Stromal cell of bone marrow (primary cell): Measurements from ENCODE around the gene SLC25A21.
"Not testable (repeated sequence)": the region's sequence is repeated elsewhere in the genome, so short reads cannot be mapped to it uniquely, and the experiment has no call there.

Source experiments
- DNase-seq: peaks from one replicate; pipeline ENCODE4 v3.0.0-alpha.2; 2012; ENCODE audit warnings: low read depth

SLC25A21 gene

GRCh38 chr14:36986407-36986806 lies 186.0 kb downstream of the SLC25A21 start:
- no peak for DNase-seq

DNA sequence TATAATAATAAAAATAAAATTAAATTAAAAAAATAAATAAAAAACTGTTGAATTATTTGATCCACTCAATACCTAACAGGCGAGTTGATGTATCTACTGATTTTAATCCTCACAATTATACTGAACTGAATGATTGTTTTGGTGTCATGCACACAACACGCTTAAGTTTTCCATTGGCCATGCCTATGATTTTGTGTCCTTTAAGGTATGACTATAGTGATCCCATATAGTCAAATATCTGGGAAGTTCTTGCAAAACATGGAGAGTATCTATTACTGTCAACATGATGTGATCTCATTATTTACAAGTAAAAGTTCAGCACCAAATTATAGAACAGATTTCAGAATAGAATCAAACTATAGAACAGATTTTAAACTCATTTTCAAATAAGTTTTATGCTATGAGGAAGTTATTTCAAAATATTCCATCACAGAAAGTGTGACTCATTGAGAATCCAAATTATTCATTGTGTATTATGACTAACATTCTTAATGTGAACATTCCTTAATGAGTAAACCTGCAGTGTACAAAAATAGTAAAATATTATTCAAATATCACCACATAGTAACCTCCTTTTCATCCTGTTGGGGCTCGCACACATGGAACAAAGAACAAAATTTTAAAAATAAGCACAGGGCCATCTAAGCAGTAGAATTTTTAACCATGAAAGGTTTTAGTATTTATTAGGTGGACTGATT lies 190.4 kb downstream of the SLC25A21 start:
- DNase-seq = peak; percentile 53

- DNase-seq = not testable (repeated sequence)
These were observed 192.0 kb downstream of the SLC25A21 start for GRCh38 chr14:36980413-36980812.

DNA sequence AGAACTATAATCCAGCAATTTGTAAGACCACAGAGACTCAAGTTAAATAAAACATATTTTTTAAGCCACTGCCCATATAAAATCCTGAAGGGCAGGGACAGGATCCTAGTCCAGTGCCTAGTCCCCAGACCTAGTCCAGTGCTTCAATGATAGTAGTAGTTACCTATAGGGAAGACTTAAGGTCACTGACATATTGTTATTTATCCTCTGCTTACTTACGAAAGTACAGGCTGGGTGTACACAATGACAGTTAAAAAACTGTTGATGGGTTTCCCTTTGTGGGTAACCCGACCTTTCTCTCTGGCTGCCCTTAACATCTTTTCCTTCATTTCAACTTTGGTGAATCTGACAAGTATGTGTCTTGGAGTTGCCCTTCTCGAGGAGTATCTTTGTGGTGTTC lies 192.5 kb downstream of the SLC25A21 start:
- no peak for DNase-seq

- DNase-seq = peak; percentile 20
These were observed 195.8 kb downstream of the SLC25A21 start for GRCh38 chr14:36976571-36977023.

- no peak for DNase-seq
These were observed 196.6 kb downstream of the SLC25A21 start for GRCh38 chr14:36975834-36976233.

DNA sequence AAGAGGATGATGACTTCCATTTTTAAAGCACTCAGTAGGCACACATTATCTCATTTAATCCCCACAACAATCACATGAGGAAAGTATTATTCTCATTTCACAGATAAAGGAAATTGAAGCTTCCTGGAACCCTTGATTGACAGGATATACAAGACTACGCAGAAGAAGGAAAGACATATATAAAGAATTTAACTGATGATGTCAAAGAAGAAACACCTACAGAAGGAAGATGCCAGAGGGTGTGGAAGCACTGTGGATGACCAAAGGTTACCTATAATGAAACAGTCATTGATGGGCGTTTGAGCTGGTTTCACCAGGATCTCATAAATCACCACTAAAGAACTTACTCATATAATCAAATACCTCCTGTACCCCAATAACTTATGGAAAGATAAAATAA lies 197.4 kb downstream of the SLC25A21 start:
- DNase-seq = no peak

GRCh38 chr14:36973806-36974442 lies 198.5 kb downstream of the SLC25A21 start:
- DNase-seq = peak; percentile 62

DNA sequence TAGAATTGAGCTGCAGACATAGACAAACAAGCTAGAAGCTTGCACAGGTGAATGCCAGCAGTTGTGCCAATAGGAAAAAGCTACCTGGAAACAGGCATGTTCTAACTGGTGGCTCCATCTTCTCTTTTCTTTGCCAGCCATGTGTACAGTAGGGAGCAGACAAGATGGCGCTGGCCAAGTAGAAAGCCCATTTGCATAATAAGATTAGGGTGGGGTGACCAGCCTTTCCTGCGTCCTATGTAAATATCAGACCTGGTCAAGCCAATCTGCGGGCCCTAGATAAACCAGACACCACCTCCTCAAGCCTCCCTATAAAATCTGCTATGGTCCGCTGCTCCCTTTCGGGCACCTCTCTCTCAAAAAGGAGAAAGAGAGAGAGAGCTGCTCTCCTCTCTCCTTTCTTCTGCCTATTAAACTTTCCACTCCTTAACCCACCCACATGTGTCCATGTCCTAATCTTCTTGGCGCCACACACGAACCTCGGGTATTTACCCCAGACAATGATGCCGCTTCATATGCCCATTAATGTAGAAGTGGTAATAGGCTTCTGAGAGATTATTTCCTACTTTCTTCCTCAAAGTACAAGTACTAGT lies 201.0 kb downstream of the SLC25A21 start:
- DNase-seq = no peak

- DNase-seq = no peak
These were observed 204.4 kb downstream of the SLC25A21 start for GRCh38 chr14:36967892-36968555.

- no peak for DNase-seq
These were observed 216.4 kb downstream of the SLC25A21 start for GRCh38 chr14:36955967-36956366.

- no peak for DNase-seq
These were observed 217.0 kb downstream of the SLC25A21 start for GRCh38 chr14:36955376-36955775.

GRCh38 chr14:36952689-36953088 lies 219.7 kb downstream of the SLC25A21 start:
- peak; percentile 45 for DNase-seq

GRCh38 chr14:36951380-36951911 lies 221.0 kb downstream of the SLC25A21 start:
- no peak for DNase-seq

GRCh38 chr14:36950812-36951211 lies 221.6 kb downstream of the SLC25A21 start:
- no peak for DNase-seq

- DNase-seq = no peak
These were observed 223.0 kb downstream of the SLC25A21 start for GRCh38 chr14:36949371-36949770.

GRCh38 chr14:36948157-36948859 lies 224.1 kb downstream of the SLC25A21 start:
- no peak for DNase-seq

DNA sequence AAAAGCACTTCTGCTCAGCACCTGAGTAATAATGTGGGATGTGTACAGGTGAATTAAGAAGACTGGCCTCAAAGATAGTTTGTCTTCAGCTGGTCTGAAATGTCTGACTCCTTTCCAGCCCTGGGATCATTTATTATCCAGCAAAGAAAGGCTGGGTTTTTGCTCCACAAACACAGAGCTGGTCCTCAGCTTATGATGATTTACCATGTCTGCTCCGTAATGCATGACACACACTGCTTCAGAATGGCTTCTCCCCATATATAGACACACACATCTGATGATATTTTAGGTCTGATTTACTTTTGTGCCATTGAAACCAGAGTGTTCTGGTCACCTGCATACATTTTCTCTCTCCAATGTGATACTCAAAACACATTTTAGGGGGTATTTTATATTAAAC lies 225.0 kb downstream of the SLC25A21 start:
- no peak for DNase-seq

DNA sequence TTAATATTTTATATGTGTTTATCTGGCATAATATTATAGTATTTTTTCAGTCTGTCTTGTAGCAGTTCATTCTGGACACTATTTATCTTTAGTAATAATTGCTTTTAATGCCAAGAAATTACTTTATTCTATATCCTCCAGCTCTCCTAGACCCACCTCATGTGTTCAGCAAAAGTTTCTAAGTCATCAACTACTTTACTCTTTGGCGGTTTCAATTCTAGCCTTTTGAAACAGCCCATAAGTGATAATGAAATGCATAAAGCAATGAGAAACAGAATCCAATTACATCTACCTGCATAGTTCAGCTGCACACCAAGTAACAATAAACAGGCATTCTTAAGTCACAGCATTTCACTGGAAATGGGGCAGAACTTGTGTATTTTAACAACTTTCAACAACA lies 225.5 kb downstream of the SLC25A21 start:
- no peak for DNase-seq

DNA sequence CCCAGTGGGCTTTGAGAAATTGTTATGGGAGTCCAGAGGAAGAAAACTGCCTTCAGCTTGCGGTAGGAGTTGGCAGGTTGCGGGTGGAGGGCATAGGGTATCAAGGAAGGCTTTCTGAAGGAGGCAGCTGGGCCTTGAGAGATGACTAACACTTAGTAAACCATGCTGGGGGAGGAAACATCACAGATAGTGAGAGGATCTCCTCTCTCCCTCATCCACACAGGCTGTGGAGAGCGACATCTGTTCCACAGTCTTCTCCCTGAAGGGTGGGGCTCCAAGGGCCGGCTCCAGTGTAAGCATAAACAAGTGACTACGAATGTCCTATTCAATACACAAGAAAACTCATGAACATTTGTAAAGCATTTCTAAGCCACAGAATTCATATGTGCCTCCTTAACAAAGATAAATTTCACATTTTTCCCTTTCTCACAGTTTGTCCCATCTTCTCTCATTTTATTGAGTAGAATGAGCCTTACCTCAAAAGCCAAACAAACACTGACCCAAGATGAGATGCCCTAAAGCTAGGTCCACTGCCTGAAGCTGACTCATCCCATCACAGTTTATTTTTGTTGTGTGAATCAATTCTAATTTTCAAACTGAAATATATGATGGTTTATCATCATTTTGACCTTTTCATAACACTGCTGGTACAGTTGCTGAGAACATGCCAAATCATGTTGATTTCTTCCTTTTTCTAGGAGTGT lies 227.9 kb downstream of the SLC25A21 start:
- no peak for DNase-seq

DNA sequence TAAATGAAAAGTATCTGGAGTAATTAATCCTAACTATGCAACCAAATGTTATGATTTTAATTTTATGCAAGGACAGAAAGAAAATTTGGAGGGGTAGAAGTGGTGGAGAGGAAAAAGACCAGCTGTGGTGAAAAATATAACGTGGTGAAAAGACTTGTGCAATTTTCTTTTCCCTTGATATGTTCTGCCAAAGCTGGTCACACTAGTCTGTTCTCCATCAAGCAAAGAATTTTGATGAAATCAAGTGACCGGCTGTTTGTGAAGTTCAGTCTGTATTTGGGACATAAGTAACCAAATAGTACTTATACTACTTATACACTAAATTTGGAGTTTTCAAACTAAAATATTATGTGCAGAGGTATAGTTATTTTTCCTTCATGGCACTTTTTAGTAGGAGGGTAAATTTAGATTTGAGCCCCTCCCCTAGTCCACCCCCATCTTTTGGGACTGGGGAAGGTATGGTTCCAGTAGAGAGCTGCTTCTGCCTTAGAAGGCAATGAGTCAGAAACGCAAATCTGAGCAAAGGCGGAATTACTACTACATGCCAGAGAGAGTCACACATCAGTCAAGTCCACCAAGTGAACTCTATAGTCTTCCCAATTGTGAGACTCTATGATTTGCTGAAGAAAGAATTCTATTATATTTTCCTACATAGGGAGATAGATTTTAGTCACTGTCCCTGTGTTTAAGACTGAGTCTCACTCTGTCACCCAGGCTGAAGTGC lies 229.7 kb downstream of the SLC25A21 start:
- DNase-seq = peak; percentile 20
